CD14-positive monocyte (primary cell): Measurements from ENCODE around the gene TMC3. TPM values are rescaled to one million over a fixed set of nuclear protein-coding genes. Genes with fewer than 3 reads are reported as not detected.

Source experiments
- DNase-seq, 3 donors: peaks; one replicate each; pipeline ENCODE4 v3.0.0-alpha.2; 2011 to 2022
- H2AFZ ChIP-seq: 2 replicates; pipeline ENCODE4 v1.6.0; 2012; ENCODE audit warnings: mild to moderate bottlenecking, low read depth, low read length, inconsistent platforms; ENCODE audit not compliant: insufficient read depth, poor library complexity, severe bottlenecking
- H3K27ac ChIP-seq, 2 donors: 1 replicate in 1 of 2; 2 replicates in 1 of 2; pipeline ENCODE4 v1.5.1; 2012 to 2013; ENCODE audit warnings: low read length in 2 of 2, control low read depth in 1 of 2, inconsistent platforms in 1 of 2, low read depth in 1 of 2, mild to moderate bottlenecking in 1 of 2
- H3K27me3 ChIP-seq, 2 donors: one replicate each; pipeline versions ENCODE4 v1.6.0 to v1.6.1; 2011 to 2013; ENCODE audit warnings: low read length in 2 of 2; ENCODE audit not compliant: control insufficient read depth in 2 of 2, insufficient read depth in 2 of 2
- H3K36me3 ChIP-seq, 2 donors: replicated peaks in 1 of 2; 1 replicate in 1 of 2; 2 replicates in 1 of 2; pipeline versions ENCODE4 v1.5.1 to v1.6.1; 2012 to 2013; ENCODE audit warnings: low read length in 2 of 2, control low read depth in 1 of 2, inconsistent platforms in 1 of 2, mild to moderate bottlenecking in 1 of 2; ENCODE audit not compliant: insufficient read depth in 2 of 2, control insufficient read depth in 1 of 2
- H3K4me1 ChIP-seq, 2 donors: 1 replicate in 1 of 2; 2 replicates in 1 of 2; pipeline versions ENCODE4 v1.5.1 to v1.6.1; 2012 to 2013; ENCODE audit warnings: low read length in 2 of 2, control low read depth in 1 of 2, inconsistent platforms in 1 of 2, mild to moderate bottlenecking in 1 of 2, moderate library complexity in 1 of 2; ENCODE audit not compliant: insufficient read depth in 2 of 2, control insufficient read depth in 1 of 2
- H3K4me2 ChIP-seq: replicated peaks from 2 replicates; pipeline ENCODE3; 2012; ENCODE audit warnings: low read length, moderate library complexity, mild to moderate bottlenecking; ENCODE audit not compliant: poor library complexity, severe bottlenecking; ENCODE audit errors: extremely low read depth
- H3K4me3 ChIP-seq, 3 experiments: fragments of 200-600 bp in 1 of 3; sonication (generic) in 1 of 3; replicated peaks in 1 of 3; 1 replicate in 2 of 3; 2 replicates in 1 of 3; pipeline ENCODE4 v1.5.1; 2011 to 2013; ENCODE audit warnings: low read length in 3 of 3, mild to moderate bottlenecking in 3 of 3, control low read depth in 2 of 3, low read depth in 2 of 3, inconsistent platforms in 1 of 3, moderate library complexity in 1 of 3
- H3K79me2 ChIP-seq: 2 replicates; pipeline ENCODE4 v1.6.0; 2012; ENCODE audit warnings: mild to moderate bottlenecking, control low read depth, inconsistent platforms, low read length, moderate library complexity; ENCODE audit not compliant: insufficient read depth
- H3K9ac ChIP-seq: 2 replicates; pipeline ENCODE4 v1.6.0; 2017; ENCODE audit warnings: low read length, mild to moderate bottlenecking; ENCODE audit not compliant: insufficient read depth, poor library complexity, severe bottlenecking
- H3K9me3 ChIP-seq, 2 donors: replicated peaks in 1 of 2; 1 replicate in 1 of 2; 2 replicates in 1 of 2; pipeline versions ENCODE4 v1.5.1 to v1.6.1; 2012 to 2013; ENCODE audit warnings: low read length in 2 of 2, control low read depth in 1 of 2; ENCODE audit not compliant: control insufficient read depth in 1 of 2, insufficient read depth in 1 of 2
- H4K20me1 ChIP-seq: 2 replicates; pipeline ENCODE4 v1.6.0; 2012; ENCODE audit warnings: mild to moderate bottlenecking, low read length, control low read depth, moderate library complexity; ENCODE audit not compliant: insufficient read depth
- H3K27ac Mint-ChIP-seq, 7 donors: one replicate each; pipeline ENCODE4 v1.8.0; 2020; ENCODE audit warnings: mild to moderate bottlenecking in 7 of 7, mixed read lengths in 7 of 7, moderate library complexity in 6 of 7, inconsistent platforms in 2 of 7
- H3K27me3 Mint-ChIP-seq, 3 donors: one replicate each; pipeline ENCODE4 v1.8.0; 2021 to 2022; ENCODE audit warnings: low read depth in 3 of 3, mild to moderate bottlenecking in 3 of 3, mixed read lengths in 3 of 3, moderate library complexity in 3 of 3, inconsistent platforms in 1 of 3
- H3K36me3 Mint-ChIP-seq, 2 donors: one replicate each; pipeline ENCODE4 v1.8.0; 2020; ENCODE audit warnings: mixed read lengths in 2 of 2, inconsistent platforms in 1 of 2, mild to moderate bottlenecking in 1 of 2
- H3K4me1 Mint-ChIP-seq: one replicate; pipeline ENCODE4 v1.8.0; 2020; ENCODE audit warnings: mild to moderate bottlenecking, mixed read lengths
- H3K4me3 Mint-ChIP-seq, 2 donors: one replicate each; pipeline ENCODE4 v1.8.0; 2020; ENCODE audit warnings: mild to moderate bottlenecking in 2 of 2, mixed read lengths in 2 of 2, moderate library complexity in 1 of 2
- H3K9me3 Mint-ChIP-seq, 7 donors: one replicate each; pipeline ENCODE4 v1.8.0; 2020 to 2022; ENCODE audit warnings: mixed read lengths in 7 of 7, mild to moderate bottlenecking in 6 of 7, moderate library complexity in 6 of 7, inconsistent platforms in 2 of 7
- WGBS: methylation state at CpG from one replicate; pipeline ENCODE4 v1.1.5; 2013; ENCODE audit warnings: missing lambda C conversion rate; ENCODE audit not compliant: insufficient coverage; 5-methylcytosine and 5-hydroxymethylcytosine counted together
- intact Hi-C, 2 donors: fragments of 100-400 bp; cut with micrococcal nuclease; formaldehyde crosslinking; loops; one replicate each; pipeline versions ENCODE4 v1.15.0 to v1.15.1; 2023
- polyA plus RNA-seq, 3 donors: library from polyadenylated mRNA; depleted of rRNA in 1 of 3; unstranded in 2 of 3; stranded (reverse) in 1 of 3; fragments of 300-500 nt in 2 of 3; fragments of >200 nt in 1 of 3; fragmentation: Illumina TruSeq in 2 of 3; gene quantifications; 1 replicate in 2 of 3; 2 replicates in 1 of 3; pipeline ENCODE4 v1.2.3, GENCODE V29; 2012 to 2021
- TF ChIP-seq, protein P1 (sequence below): fragments of 200-600 bp; IDR thresholded peaks from one replicate; pipeline ENCODE4 v1.8.0; 2022; ENCODE audit warnings: antibody characterized with exemption, mild to moderate bottlenecking

The TMC3 gene
- polyA plus RNA-seq, 3 donors, result not detected

DNA sequence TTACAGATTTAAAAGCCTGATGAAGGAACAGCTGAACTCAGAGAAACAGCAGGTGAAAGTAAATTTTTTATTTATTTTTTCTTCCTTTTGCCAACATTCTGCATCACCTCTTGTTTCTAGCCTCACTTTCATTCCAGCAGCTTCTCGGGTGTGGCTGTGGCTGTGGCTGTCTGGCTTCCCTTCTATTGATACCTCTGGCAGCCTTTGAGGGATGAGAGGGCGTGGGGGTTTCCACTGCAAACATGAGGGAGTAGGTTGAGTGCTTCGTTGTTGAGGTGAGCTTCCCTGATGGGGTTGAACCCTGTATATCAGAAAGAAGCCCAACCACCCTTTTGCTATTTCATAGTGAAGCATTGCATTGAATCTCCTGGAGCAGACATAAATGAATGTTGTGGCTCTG, 6.2 kb upstream of the TMC3 start:
- DNase-seq, result no peak
- no peaks in the 10 kb centered on the region for H3K36me3 Mint-ChIP-seq

GRCh38 chr15:81379269-81379668, 5.3 kb upstream of the TMC3 start:
- Histone ChIP-seq H3K4me3 (no peak overlapping the region), H3K27ac (no peak overlapping the region), H3K36me3 (no peaks in the 10 kb centered on the region), H3K9me3 (no peaks in the 10 kb centered on the region), H3K9ac (no peak overlapping the region), H2AFZ (no peak overlapping the region), H3K27me3 (no peaks in the 10 kb centered on the region), H3K4me2 (no peak overlapping the region), H4K20me1 (no peaks in the 10 kb centered on the region), H3K4me1 (no peaks in the 10 kb centered on the region), H3K79me2 (no peaks in the 10 kb centered on the region)
- peaks cover 4 to 9% (median 5%) of the 10 kb centered on the region in 3 donors for H3K27me3 Mint-ChIP-seq
- TF ChIP-seq, protein P1, sequence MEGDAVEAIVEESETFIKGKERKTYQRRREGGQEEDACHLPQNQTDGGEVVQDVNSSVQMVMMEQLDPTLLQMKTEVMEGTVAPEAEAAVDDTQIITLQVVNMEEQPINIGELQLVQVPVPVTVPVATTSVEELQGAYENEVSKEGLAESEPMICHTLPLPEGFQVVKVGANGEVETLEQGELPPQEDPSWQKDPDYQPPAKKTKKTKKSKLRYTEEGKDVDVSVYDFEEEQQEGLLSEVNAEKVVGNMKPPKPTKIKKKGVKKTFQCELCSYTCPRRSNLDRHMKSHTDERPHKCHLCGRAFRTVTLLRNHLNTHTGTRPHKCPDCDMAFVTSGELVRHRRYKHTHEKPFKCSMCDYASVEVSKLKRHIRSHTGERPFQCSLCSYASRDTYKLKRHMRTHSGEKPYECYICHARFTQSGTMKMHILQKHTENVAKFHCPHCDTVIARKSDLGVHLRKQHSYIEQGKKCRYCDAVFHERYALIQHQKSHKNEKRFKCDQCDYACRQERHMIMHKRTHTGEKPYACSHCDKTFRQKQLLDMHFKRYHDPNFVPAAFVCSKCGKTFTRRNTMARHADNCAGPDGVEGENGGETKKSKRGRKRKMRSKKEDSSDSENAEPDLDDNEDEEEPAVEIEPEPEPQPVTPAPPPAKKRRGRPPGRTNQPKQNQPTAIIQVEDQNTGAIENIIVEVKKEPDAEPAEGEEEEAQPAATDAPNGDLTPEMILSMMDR, result no peak
- no peaks in the 10 kb centered on the region for H3K36me3 Mint-ChIP-seq
- H3K27ac Mint-ChIP-seq, result no peak overlapping the region
- H3K4me3 Mint-ChIP-seq, result no peak overlapping the region
- intact Hi-C loops, result no loop called here
- no peaks in the 10 kb centered on the region for H3K4me1 Mint-ChIP-seq
- peaks cover 0 to 2% (median 0%) of the 10 kb centered on the region in 7 donors for H3K9me3 Mint-ChIP-seq
- 96% methylated on average over 7 of the region's 9 CpGs for WGBS
- no peak for DNase-seq

More for the DNA sequence above, 6.2 kb upstream of the TMC3 start:
- Mint-ChIP-seq H3K4me3 (no peak overlapping the region), H3K27ac (no peak overlapping the region), H3K9me3 (peaks cover 0 to 2% (median 0%) of the 10 kb centered on the region in 7 donors), H3K4me1 (peaks cover 3% of the 10 kb centered on the region), H3K27me3 (peaks cover 4 to 9% (median 5%) of the 10 kb centered on the region in 3 donors)
- intact Hi-C loops, result no loop called here
- WGBS, result no CpG with 5 or more reads among the region's 3 CpGs
- no peak overlapping the region for H3K4me2 ChIP-seq
- H2AFZ ChIP-seq, result no peak overlapping the region
- H3K79me2 ChIP-seq, result no peaks in the 10 kb centered on the region
- H3K9me3 ChIP-seq, result no peaks in the 10 kb centered on the region
- H3K4me3 ChIP-seq, result no peak overlapping the region
- H4K20me1 ChIP-seq, result no peaks in the 10 kb centered on the region
- H3K9ac ChIP-seq, result no peak overlapping the region
- H3K27me3 ChIP-seq, result no peaks in the 10 kb centered on the region
- TF ChIP-seq, protein P1, result no peak
- H3K27ac ChIP-seq, result no peak overlapping the region
- H3K4me1 ChIP-seq, result no peaks in the 10 kb centered on the region
- no peaks in the 10 kb centered on the region for H3K36me3 ChIP-seq
